GM23338 (cell line): ENCODE data around the gene LCLAT1. TPM values are rescaled to one million over a fixed set of nuclear protein-coding genes. Genes with fewer than 3 reads are reported as not detected.

Experiments
- ATAC-seq: fragments of 200-7000 bp; cut with Tn5 transposase; 3 replicates; pipeline ENCODE4 v1.9.1; 2020
- DNase-seq: peaks from one replicate; pipeline ENCODE4 v3.0.0-alpha.2; 2015; ENCODE audit warnings: low spot score
- H2AFZ ChIP-seq: fragments of 200-600 bp; sonication (generic); 2 replicates; pipeline ENCODE4 v1.8.0; 2016; ENCODE audit warnings: antibody characterized with exemption, mild to moderate bottlenecking, moderate library complexity
- H3F3A ChIP-seq: fragments of 200-600 bp; sonication (generic); replicated peaks from 2 replicates; pipeline ENCODE4 v1.8.0; 2017; ENCODE audit warnings: antibody characterized with exemption, mixed run types, low read depth
- H3K27ac ChIP-seq: fragments of 200-600 bp; sonication (generic); 2 replicates; pipeline ENCODE4 v1.6.1; 2016; ENCODE audit warnings: low read depth
- H3K27me3 ChIP-seq: fragments of 200-600 bp; sonication (generic); 2 replicates; pipeline ENCODE4 v1.8.0; 2016; ENCODE audit warnings: mild to moderate bottlenecking, mixed run types, moderate library complexity; ENCODE audit not compliant: insufficient read depth
- H3K36me3 ChIP-seq: fragments of 200-600 bp; sonication (generic); 2 replicates; pipeline ENCODE4 v1.8.0; 2016; ENCODE audit warnings: mild to moderate bottlenecking; ENCODE audit not compliant: insufficient read depth
- H3K4me1 ChIP-seq: fragments of 200-600 bp; sonication (generic); 2 replicates; pipeline ENCODE4 v1.8.0; 2016; ENCODE audit warnings: mild to moderate bottlenecking, moderate library complexity; ENCODE audit not compliant: insufficient read depth
- H3K4me2 ChIP-seq: fragments of 200-600 bp; sonication (generic); 2 replicates; pipeline ENCODE4 v1.7.1; 2017; ENCODE audit warnings: mixed run types
- H3K4me3 ChIP-seq: fragments of 200-600 bp; sonication (generic); 2 replicates; pipeline ENCODE4 v1.6.1; 2016; ENCODE audit warnings: mixed run types
- H3K79me2 ChIP-seq: fragments of 200-600 bp; sonication (generic); replicated peaks from 2 replicates; pipeline ENCODE4 v1.8.0; 2017; ENCODE audit warnings: mild to moderate bottlenecking; ENCODE audit not compliant: insufficient read depth
- H3K9me2 ChIP-seq: fragments of 200-600 bp; sonication (generic); 2 replicates; pipeline ENCODE4 v1.8.0; 2017; ENCODE audit not compliant: insufficient read depth
- H4K20me1 ChIP-seq: fragments of 200-600 bp; sonication (generic); replicated peaks from 2 replicates; pipeline ENCODE4 v1.8.0; 2017; ENCODE audit warnings: mild to moderate bottlenecking; ENCODE audit not compliant: insufficient read depth
- H3K27ac Mint-ChIP-seq: 2 replicates; pipeline ENCODE4 v1.8.0; 2020; ENCODE audit warnings: inconsistent platforms, mild to moderate bottlenecking, moderate library complexity, mixed read lengths
- H3K27me3 Mint-ChIP-seq: 3 replicates; pipeline ENCODE4 v1.8.0; 2022; ENCODE audit warnings: low read depth, mild to moderate bottlenecking, moderate library complexity, mixed read lengths, inconsistent platforms; ENCODE audit not compliant: insufficient read depth, poor library complexity
- H3K36me3 Mint-ChIP-seq: 3 replicates; pipeline ENCODE4 v1.8.0; 2021; ENCODE audit warnings: low read depth, mild to moderate bottlenecking, inconsistent platforms, moderate library complexity, mixed read lengths
- H3K4me1 Mint-ChIP-seq: 3 replicates; pipeline ENCODE4 v1.8.0; 2020; ENCODE audit warnings: mild to moderate bottlenecking, inconsistent platforms, mixed read lengths
- H3K4me3 Mint-ChIP-seq: 3 replicates; pipeline ENCODE4 v1.8.0; 2021; ENCODE audit warnings: moderate library complexity, mild to moderate bottlenecking, inconsistent platforms, mixed read lengths
- H3K9me3 Mint-ChIP-seq: 3 replicates; pipeline ENCODE4 v1.8.0; 2020; ENCODE audit warnings: moderate library complexity, mild to moderate bottlenecking, inconsistent platforms, mixed read lengths
- EZH2phosphoT487 ChIP-seq: fragments of 200-600 bp; sonication (generic); IDR thresholded peaks from one replicate; pipeline ENCODE4 v1.8.1; 2018; ENCODE audit warnings: antibody characterized with exemption; ENCODE audit not compliant: unreplicated experiment
- polyA plus RNA-seq: library from polyadenylated mRNA; unstranded; fragments of >200 nt; fragmentation: Nextera tagmentation; extraction: Ambion mirVana; gene quantifications from 2 replicates; pipeline ENCODE4 v1.2.1, GENCODE V29; 2016
- total RNA-seq: library from RNA; depleted of rRNA; stranded (reverse); fragments of >200 nt; shearing (Covaris generic); gene quantifications from 2 replicates; pipeline ENCODE4 v1.2.3, GENCODE V29; 2014
- TF ChIP-seq, protein P1 (sequence below): fragments of 250-450 bp; sonication (Bioruptor Pico); IDR thresholded peaks from 2 replicates; pipeline ENCODE4 v1.5.0; 2020; ENCODE audit warnings: mild to moderate bottlenecking, moderate library complexity
- TF ChIP-seq, protein P2 (sequence below), 2 experiments: fragments of 200-600 bp in 1 of 2; sonication (generic) in 1 of 2; conservative IDR thresholded peaks; 2 replicates each; pipeline versions ENCODE4 v1.5.1 to v1.6.1; 2016 to 2017; ENCODE audit warnings: antibody characterized with exemption in 2 of 2, low read depth in 2 of 2, mild to moderate bottlenecking in 2 of 2, moderate library complexity in 1 of 2
- TF ChIP-seq, protein P3 (sequence below): IDR thresholded peaks from one replicate; pipeline ENCODE4 v1.6.1; 2018; ENCODE audit warnings: antibody characterized with exemption; ENCODE audit not compliant: unreplicated experiment

Gene LCLAT1
- total and polyA plus RNA-seq, 2 experiments from 2014 or later = 11.5 to 30.1 TPM

DNA sequence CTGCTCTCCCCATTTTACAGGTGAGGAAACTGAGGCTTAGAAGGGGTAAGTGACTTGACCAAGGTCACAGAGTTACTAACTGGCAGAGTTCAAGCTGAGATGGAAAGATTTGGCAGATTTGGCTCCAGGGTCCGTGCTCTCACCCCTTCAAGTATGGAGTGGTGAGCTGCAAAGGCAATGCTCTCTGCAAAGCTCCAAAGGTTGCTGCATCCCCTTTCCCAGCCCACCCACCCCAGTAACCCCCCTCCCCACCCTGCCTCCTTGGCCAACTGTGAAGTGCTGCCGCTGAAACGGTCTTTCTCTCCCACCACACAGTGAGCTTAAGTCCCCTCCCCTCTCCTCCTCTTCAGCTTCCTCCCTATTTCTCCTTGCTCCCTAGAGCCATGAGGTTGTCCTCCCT is 207.4 kb downstream of the LCLAT1 start:
- DNase-seq (no peak), ATAC-seq (no peak)
- H3K36me3 ChIP-seq = no peaks in the 10 kb centered on the region
- no peak overlapping the region for H2AFZ ChIP-seq
- no peak overlapping the region for H3K27ac Mint-ChIP-seq
- H3K9me3 Mint-ChIP-seq = no peaks in the 10 kb centered on the region
- H3K9me2 ChIP-seq = peaks cover 34% of the 10 kb centered on the region; the same call in 1 of the 2 replicates
- no peaks in the 10 kb centered on the region for H3K27me3 ChIP-seq
- H3K4me3 Mint-ChIP-seq = no peak overlapping the region
- no peak overlapping the region for H3K4me2 ChIP-seq
- H3K27ac ChIP-seq = no peak overlapping the region
- TF ChIP-seq, protein P1, sequence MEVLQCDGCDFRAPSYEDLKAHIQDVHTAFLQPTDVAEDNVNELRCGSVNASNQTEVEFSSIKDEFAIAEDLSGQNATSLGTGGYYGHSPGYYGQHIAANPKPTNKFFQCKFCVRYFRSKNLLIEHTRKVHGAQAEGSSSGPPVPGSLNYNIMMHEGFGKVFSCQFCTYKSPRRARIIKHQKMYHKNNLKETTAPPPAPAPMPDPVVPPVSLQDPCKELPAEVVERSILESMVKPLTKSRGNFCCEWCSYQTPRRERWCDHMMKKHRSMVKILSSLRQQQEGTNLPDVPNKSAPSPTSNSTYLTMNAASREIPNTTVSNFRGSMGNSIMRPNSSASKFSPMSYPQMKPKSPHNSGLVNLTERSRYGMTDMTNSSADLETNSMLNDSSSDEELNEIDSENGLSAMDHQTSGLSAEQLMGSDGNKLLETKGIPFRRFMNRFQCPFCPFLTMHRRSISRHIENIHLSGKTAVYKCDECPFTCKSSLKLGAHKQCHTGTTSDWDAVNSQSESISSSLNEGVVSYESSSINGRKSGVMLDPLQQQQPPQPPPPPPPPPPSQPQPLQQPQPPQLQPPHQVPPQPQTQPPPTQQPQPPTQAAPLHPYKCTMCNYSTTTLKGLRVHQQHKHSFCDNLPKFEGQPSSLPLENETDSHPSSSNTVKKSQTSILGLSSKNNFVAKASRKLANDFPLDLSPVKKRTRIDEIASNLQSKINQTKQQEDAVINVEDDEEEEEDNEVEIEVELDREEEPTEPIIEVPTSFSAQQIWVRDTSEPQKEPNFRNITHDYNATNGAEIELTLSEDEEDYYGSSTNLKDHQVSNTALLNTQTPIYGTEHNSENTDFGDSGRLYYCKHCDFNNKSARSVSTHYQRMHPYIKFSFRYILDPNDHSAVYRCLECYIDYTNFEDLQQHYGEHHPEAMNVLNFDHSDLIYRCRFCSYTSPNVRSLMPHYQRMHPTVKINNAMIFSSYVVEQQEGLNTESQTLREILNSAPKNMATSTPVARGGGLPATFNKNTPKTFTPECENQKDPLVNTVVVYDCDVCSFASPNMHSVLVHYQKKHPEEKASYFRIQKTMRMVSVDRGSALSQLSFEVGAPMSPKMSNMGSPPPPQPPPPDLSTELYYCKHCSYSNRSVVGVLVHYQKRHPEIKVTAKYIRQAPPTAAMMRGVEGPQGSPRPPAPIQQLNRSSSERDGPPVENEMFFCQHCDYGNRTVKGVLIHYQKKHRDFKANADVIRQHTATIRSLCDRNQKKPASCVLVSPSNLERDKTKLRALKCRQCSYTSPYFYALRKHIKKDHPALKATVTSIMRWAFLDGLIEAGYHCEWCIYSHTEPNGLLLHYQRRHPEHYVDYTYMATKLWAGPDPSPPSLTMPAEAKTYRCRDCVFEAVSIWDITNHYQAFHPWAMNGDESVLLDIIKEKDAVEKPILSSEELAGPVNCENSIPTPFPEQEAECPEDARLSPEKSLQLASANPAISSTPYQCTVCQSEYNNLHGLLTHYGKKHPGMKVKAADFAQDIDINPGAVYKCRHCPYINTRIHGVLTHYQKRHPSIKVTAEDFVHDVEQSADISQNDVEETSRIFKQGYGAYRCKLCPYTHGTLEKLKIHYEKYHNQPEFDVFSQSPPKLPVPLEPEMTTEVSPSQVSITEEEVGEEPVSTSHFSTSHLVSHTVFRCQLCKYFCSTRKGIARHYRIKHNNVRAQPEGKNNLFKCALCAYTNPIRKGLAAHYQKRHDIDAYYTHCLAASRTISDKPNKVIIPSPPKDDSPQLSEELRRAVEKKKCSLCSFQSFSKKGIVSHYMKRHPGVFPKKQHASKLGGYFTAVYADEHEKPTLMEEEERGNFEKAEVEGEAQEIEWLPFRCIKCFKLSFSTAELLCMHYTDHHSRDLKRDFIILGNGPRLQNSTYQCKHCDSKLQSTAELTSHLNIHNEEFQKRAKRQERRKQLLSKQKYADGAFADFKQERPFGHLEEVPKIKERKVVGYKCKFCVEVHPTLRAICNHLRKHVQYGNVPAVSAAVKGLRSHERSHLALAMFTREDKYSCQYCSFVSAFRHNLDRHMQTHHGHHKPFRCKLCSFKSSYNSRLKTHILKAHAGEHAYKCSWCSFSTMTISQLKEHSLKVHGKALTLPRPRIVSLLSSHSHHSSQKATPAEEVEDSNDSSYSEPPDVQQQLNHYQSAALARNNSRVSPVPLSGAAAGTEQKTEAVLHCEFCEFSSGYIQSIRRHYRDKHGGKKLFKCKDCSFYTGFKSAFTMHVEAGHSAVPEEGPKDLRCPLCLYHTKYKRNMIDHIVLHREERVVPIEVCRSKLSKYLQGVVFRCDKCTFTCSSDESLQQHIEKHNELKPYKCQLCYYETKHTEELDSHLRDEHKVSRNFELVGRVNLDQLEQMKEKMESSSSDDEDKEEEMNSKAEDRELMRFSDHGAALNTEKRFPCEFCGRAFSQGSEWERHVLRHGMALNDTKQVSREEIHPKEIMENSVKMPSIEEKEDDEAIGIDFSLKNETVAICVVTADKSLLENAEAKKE = no peak
- TF ChIP-seq, protein P2, sequence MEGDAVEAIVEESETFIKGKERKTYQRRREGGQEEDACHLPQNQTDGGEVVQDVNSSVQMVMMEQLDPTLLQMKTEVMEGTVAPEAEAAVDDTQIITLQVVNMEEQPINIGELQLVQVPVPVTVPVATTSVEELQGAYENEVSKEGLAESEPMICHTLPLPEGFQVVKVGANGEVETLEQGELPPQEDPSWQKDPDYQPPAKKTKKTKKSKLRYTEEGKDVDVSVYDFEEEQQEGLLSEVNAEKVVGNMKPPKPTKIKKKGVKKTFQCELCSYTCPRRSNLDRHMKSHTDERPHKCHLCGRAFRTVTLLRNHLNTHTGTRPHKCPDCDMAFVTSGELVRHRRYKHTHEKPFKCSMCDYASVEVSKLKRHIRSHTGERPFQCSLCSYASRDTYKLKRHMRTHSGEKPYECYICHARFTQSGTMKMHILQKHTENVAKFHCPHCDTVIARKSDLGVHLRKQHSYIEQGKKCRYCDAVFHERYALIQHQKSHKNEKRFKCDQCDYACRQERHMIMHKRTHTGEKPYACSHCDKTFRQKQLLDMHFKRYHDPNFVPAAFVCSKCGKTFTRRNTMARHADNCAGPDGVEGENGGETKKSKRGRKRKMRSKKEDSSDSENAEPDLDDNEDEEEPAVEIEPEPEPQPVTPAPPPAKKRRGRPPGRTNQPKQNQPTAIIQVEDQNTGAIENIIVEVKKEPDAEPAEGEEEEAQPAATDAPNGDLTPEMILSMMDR (conservative IDR thresholded peaks at IDR 0.05; ENCODE audit: low read depth in 2 of 2) = no peak
- TF ChIP-seq EZH2phosphoT487 = no peak
- TF ChIP-seq, protein P3, sequence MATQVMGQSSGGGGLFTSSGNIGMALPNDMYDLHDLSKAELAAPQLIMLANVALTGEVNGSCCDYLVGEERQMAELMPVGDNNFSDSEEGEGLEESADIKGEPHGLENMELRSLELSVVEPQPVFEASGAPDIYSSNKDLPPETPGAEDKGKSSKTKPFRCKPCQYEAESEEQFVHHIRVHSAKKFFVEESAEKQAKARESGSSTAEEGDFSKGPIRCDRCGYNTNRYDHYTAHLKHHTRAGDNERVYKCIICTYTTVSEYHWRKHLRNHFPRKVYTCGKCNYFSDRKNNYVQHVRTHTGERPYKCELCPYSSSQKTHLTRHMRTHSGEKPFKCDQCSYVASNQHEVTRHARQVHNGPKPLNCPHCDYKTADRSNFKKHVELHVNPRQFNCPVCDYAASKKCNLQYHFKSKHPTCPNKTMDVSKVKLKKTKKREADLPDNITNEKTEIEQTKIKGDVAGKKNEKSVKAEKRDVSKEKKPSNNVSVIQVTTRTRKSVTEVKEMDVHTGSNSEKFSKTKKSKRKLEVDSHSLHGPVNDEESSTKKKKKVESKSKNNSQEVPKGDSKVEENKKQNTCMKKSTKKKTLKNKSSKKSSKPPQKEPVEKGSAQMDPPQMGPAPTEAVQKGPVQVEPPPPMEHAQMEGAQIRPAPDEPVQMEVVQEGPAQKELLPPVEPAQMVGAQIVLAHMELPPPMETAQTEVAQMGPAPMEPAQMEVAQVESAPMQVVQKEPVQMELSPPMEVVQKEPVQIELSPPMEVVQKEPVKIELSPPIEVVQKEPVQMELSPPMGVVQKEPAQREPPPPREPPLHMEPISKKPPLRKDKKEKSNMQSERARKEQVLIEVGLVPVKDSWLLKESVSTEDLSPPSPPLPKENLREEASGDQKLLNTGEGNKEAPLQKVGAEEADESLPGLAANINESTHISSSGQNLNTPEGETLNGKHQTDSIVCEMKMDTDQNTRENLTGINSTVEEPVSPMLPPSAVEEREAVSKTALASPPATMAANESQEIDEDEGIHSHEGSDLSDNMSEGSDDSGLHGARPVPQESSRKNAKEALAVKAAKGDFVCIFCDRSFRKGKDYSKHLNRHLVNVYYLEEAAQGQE = no peak
- H3K27me3 Mint-ChIP-seq = peaks cover 1% of the 10 kb centered on the region
- H3F3A ChIP-seq = no peaks in the 10 kb centered on the region
- no peaks in the 10 kb centered on the region for H3K79me2 ChIP-seq
- H4K20me1 ChIP-seq = no peaks in the 10 kb centered on the region
- no peaks in the 10 kb centered on the region; the same call in 2 of the 3 replicates for H3K36me3 Mint-ChIP-seq
- peaks cover 8% of the 10 kb centered on the region; the same call in 1 of the 2 replicates for H3K4me1 ChIP-seq
- no peak overlapping the region for H3K4me3 ChIP-seq
- H3K4me1 Mint-ChIP-seq = peaks cover 21% of the 10 kb centered on the region
